HUDEP-2 (cell line): ENCODE data around the gene FOXD2.

Experiments
- DNase-seq, 76 experiments: peaks; one replicate each; lab custom pipeline; 2025; ENCODE audit not compliant: unreplicated experiment in 76 of 76; lab: John Stamatoyannopoulos, UW

FOXD2 gene

GRCh38 chr1:47437447-47438164 lies at the start of gene FOXD2:
Gene FOXD2 (plus strand): TSS chr1:47438044. CDS start chr1:47438136, 92 bp downstream.
- peak in 73 of 76 experiments; percentile 10 to 93 (median 78) for DNase-seq

GRCh38 chr1:47388891-47389238 lies 49.0 kb upstream of the FOXD2 start:
- peak in 49 of 76 experiments; percentile 7 to 62 (median 28) for DNase-seq

- DNase-seq, result no peak
Observed at GRCh38 chr1:47389731-47390130, 48.1 kb upstream of the FOXD2 start.

- no peak for DNase-seq
Observed at GRCh38 chr1:47390843-47391242, 47.0 kb upstream of the FOXD2 start.

GRCh38 chr1:47393141-47393540 lies 44.7 kb upstream of the FOXD2 start:
- DNase-seq, result no peak

- no peak for DNase-seq
Observed at GRCh38 chr1:47395433-47395832, 42.4 kb upstream of the FOXD2 start.

- DNase-seq, result no peak
Observed at GRCh38 chr1:47396671-47397196, 41.1 kb upstream of the FOXD2 start.

- no peak for DNase-seq
Observed at GRCh38 chr1:47399138-47399845, 38.6 kb upstream of the FOXD2 start.

GRCh38 chr1:47399846-47400155 lies 38.0 kb upstream of the FOXD2 start:
- DNase-seq, result no peak

- no peak for DNase-seq
Observed at GRCh38 chr1:47401761-47402160, 36.1 kb upstream of the FOXD2 start.

GRCh38 chr1:47402591-47402990 lies 35.3 kb upstream of the FOXD2 start:
- no peak for DNase-seq

- DNase-seq, result no peak
Observed at GRCh38 chr1:47403321-47403910, 34.4 kb upstream of the FOXD2 start.

GRCh38 chr1:47405697-47406096 lies 32.1 kb upstream of the FOXD2 start:
- DNase-seq, result peak in 18 of 76 experiments; percentile 2 to 28 (median 14)

GRCh38 chr1:47406966-47407365 lies 30.9 kb upstream of the FOXD2 start:
- DNase-seq, result no peak

- no peak for DNase-seq
Observed at GRCh38 chr1:47407481-47407880, 30.4 kb upstream of the FOXD2 start.

GRCh38 chr1:47409311-47410067 lies 28.4 kb upstream of the FOXD2 start:
- no peak for DNase-seq

GRCh38 chr1:47410068-47410455 lies 27.8 kb upstream of the FOXD2 start:
- DNase-seq, result no peak

GRCh38 chr1:47411436-47411835 lies 26.4 kb upstream of the FOXD2 start:
- no peak for DNase-seq

- DNase-seq, result no peak
Observed at GRCh38 chr1:47412437-47412836, 25.4 kb upstream of the FOXD2 start.

- DNase-seq, result no peak
Observed at GRCh38 chr1:47415728-47416318, 22.0 kb upstream of the FOXD2 start, which contains the start of gene FOXE3. Gene FOXE3 (plus strand): TSS chr1:47416285. CDS start chr1:47416316, 31 bp downstream.
